PC-9 (cell line): Measurements from ENCODE around the gene BORCS5. TPM values are rescaled to one million over a fixed set of nuclear protein-coding genes. Genes with fewer than 3 reads are reported as not detected.

Experiments
- BruUV-seq: library from RNA; stranded (reverse); fragments of 400-500 nt; replicated peaks from 2 replicates; lab custom pipeline; 2021; lab: Mats Ljungman, UMichigan
- CTCF ChIA-PET: fragments of 300-600 bp; sonication (Branson Sonifier 250); formaldehyde crosslinking; loops from one replicate; lab custom pipeline; 2022; ENCODE audit warnings: antibody characterized with exemption; lab: Charles Lee
- POLR2A ChIA-PET: fragments of 300-600 bp; sonication (Branson Sonifier 250); formaldehyde crosslinking; loops from one replicate; lab custom pipeline; 2022; ENCODE audit warnings: antibody characterized with exemption; ENCODE audit not compliant: unreplicated experiment; lab: Charles Lee
- DNase-seq, 2 experiments: peaks; one replicate each; pipeline versions ENCODE4 v3.0.0 to v3.0.0-alpha.2; 2015 to 2022; ENCODE audit warnings: mixed read lengths in 1 of 2
- H2AFZ ChIP-seq: fragments of 200-600 bp; sonication (generic); 2 replicates; pipeline ENCODE4 v1.8.1; 2017; ENCODE audit warnings: antibody characterized with exemption
- H3F3A ChIP-seq: fragments of 200-600 bp; sonication (generic); 2 replicates; pipeline ENCODE4 v1.8.1; 2017; ENCODE audit warnings: antibody characterized with exemption, mild to moderate bottlenecking, low read depth; ENCODE audit not compliant: insufficient read depth
- H3K27ac ChIP-seq: fragments of 200-600 bp; sonication (generic); 2 replicates; pipeline ENCODE4 v1.6.1; 2016; ENCODE audit warnings: mixed run types
- H3K27me3 ChIP-seq: fragments of 200-600 bp; sonication (generic); 2 replicates; pipeline ENCODE4 v1.6.1; 2016; ENCODE audit warnings: low read depth, mixed run types; ENCODE audit not compliant: insufficient read depth
- H3K36me3 ChIP-seq: fragments of 200-600 bp; sonication (generic); 2 replicates; pipeline ENCODE4 v1.6.1; 2016; ENCODE audit warnings: low read depth, mixed run types
- H3K4me1 ChIP-seq: fragments of 200-600 bp; sonication (generic); replicated peaks from 2 replicates; pipeline ENCODE4 v1.6.1; 2016; ENCODE audit warnings: mixed run types; ENCODE audit not compliant: insufficient read depth
- H3K4me2 ChIP-seq: fragments of 200-600 bp; sonication (generic); 2 replicates; pipeline ENCODE4 v1.6.1; 2017; ENCODE audit warnings: mixed run types
- H3K4me3 ChIP-seq: fragments of 200-600 bp; sonication (generic); 2 replicates; pipeline ENCODE4 v1.6.1; 2016; ENCODE audit warnings: mixed run types
- H3K79me2 ChIP-seq: fragments of 200-600 bp; sonication (generic); 2 replicates; pipeline ENCODE4 v1.6.1; 2017; ENCODE audit warnings: low read depth, mixed run types
- H3K9me2 ChIP-seq: fragments of 200-600 bp; sonication (generic); 2 replicates; pipeline ENCODE4 v1.8.1; 2017; ENCODE audit warnings: mild to moderate bottlenecking; ENCODE audit not compliant: insufficient read depth
- H3K9me3 ChIP-seq: fragments of 200-600 bp; sonication (generic); 2 replicates; pipeline ENCODE4 v1.8.1; 2016; ENCODE audit warnings: low read depth; ENCODE audit not compliant: insufficient read depth
- H4K20me1 ChIP-seq: fragments of 200-600 bp; sonication (generic); 2 replicates; pipeline ENCODE4 v1.8.1; 2017; ENCODE audit not compliant: insufficient read depth
- CTCF ChIP-seq: fragments of 200-600 bp; sonication (generic); conservative IDR thresholded peaks from 2 replicates; pipeline ENCODE4 v1.6.1; 2017; ENCODE audit warnings: mixed run types, antibody characterized with exemption, mild to moderate bottlenecking, moderate library complexity
- EZH2 ChIP-seq: fragments of 200-600 bp; sonication (generic); IDR thresholded peaks from 2 replicates; pipeline ENCODE4 v1.8.0; 2017; ENCODE audit warnings: antibody characterized with exemption, low read depth
- intact Hi-C: fragments of 100-400 bp; cut with micrococcal nuclease; formaldehyde crosslinking; loops from one replicate; pipeline ENCODE4 v1.10.0; 2022; ENCODE audit not compliant: unreplicated experiment
- total RNA-seq: library from RNA; stranded (reverse); gene quantifications from 2 replicates; pipeline ENCODE4 v1.2.3, GENCODE V29; 2021

Gene BORCS5
- total RNA-seq, 1 experiment from 2014 or later: 19.7 TPM

- no peak overlapping the region for H3K4me3 ChIP-seq
- H3K9me3 ChIP-seq: no peaks in the 10 kb centered on the region
- H3F3A ChIP-seq: peaks cover 25% of the 10 kb centered on the region
- H3K9me2 ChIP-seq: no peaks in the 10 kb centered on the region
- POLR2A ChIA-PET: no interaction called here
- no peaks in the 10 kb centered on the region for H4K20me1 ChIP-seq
- H2AFZ ChIP-seq: no peak overlapping the region
- H3K4me2 ChIP-seq: no peak overlapping the region
- TF ChIP-seq CTCF (no peak), EZH2 (no peak)
- no TSS peak for BruUV-seq
- H3K36me3 ChIP-seq: 0 out of 2 replicates have a peak, but pooled peaks cover 3% of the 10 kb centered on the region
- no peaks in the 10 kb centered on the region for H3K27me3 ChIP-seq
- no peak for DNase-seq
- H3K27ac ChIP-seq: no peak overlapping the region
- CTCF ChIA-PET: interaction anchor here (0.5 kb wide), 1 partner anchor 336 kb away, joined by 4 read pairs; no protein-coding TSS in a partner anchor
- peaks cover 27% of the 10 kb centered on the region for H3K4me1 ChIP-seq
- peaks cover 7% of the 10 kb centered on the region; the same call in 1 of the 2 replicates for H3K79me2 ChIP-seq
- intact Hi-C loops: no loop called here
Observed at GRCh38 chr12:12400793-12401192, 43.9 kb downstream of the BORCS5 start.

- Histone ChIP-seq H3K9me3 (no peaks in the 10 kb centered on the region), H3K27me3 (no peaks in the 10 kb centered on the region), H3K9me2 (no peaks in the 10 kb centered on the region), H4K20me1 (no peaks in the 10 kb centered on the region), H3K4me1 (peaks cover 7% of the 10 kb centered on the region), H3K4me3 (no peak overlapping the region), H3K36me3 (0 out of 2 replicates have a peak, but pooled peaks cover 3% of the 10 kb centered on the region), H3K79me2 (peaks cover 7% of the 10 kb centered on the region; the same call in 1 of the 2 replicates), H2AFZ (no peak overlapping the region), H3K27ac (no peak overlapping the region), H3K4me2 (no peak overlapping the region), H3F3A (peaks cover 7% of the 10 kb centered on the region)
- ChIA-PET POLR2A (no interaction called here), CTCF (no interaction called here)
- intact Hi-C loops: no loop called here
- no TSS peak for BruUV-seq
- TF ChIP-seq CTCF: no peak
- no peak for TF ChIP-seq EZH2
- no peak for DNase-seq
Observed at GRCh38 chr12:12403264-12404248, 46.7 kb downstream of the BORCS5 start.

GRCh38 chr12:12404297-12404696 is 47.4 kb downstream of the BORCS5 start:
- no peaks in the 10 kb centered on the region for H4K20me1 ChIP-seq
- no peaks in the 10 kb centered on the region; the same call in 1 of the 2 replicates for H3F3A ChIP-seq
- POLR2A ChIA-PET: no interaction called here
- no peaks in the 10 kb centered on the region for H3K4me1 ChIP-seq
- no peaks in the 10 kb centered on the region for H3K9me3 ChIP-seq
- H2AFZ ChIP-seq: no peak overlapping the region
- BruUV-seq: no TSS peak
- H3K27ac ChIP-seq: no peak overlapping the region
- H3K36me3 ChIP-seq: 0 out of 2 replicates have a peak, but pooled peaks cover 3% of the 10 kb centered on the region
- peaks cover 7% of the 10 kb centered on the region; the same call in 1 of the 2 replicates for H3K79me2 ChIP-seq
- DNase-seq: no peak
- H3K4me2 ChIP-seq: no peak overlapping the region
- H3K4me3 ChIP-seq: no peak overlapping the region
- no peaks in the 10 kb centered on the region for H3K27me3 ChIP-seq
- intact Hi-C loops: no loop called here
- no peaks in the 10 kb centered on the region for H3K9me2 ChIP-seq
- no peak for TF ChIP-seq CTCF
- TF ChIP-seq EZH2: no peak
- CTCF ChIA-PET: no interaction called here
